SW480 (cell line): Measurements from ENCODE around the gene SMYD4.
"Not testable (repeated sequence)": the region's sequence is repeated elsewhere in the genome, so short reads cannot be mapped to it uniquely, and the experiment has no call there.

Experiments used
- DNase-seq: peaks from one replicate; pipeline ENCODE4 v3.0.0-alpha.2; 2016; ENCODE audit warnings: low spot score

SMYD4 gene

GRCh38 chr17:1783271-1783670 is 46.4 kb downstream of the SMYD4 start:
- no peak for DNase-seq

GRCh38 chr17:1782171-1782567 is 47.5 kb downstream of the SMYD4 start:
- no peak for DNase-seq

DNA sequence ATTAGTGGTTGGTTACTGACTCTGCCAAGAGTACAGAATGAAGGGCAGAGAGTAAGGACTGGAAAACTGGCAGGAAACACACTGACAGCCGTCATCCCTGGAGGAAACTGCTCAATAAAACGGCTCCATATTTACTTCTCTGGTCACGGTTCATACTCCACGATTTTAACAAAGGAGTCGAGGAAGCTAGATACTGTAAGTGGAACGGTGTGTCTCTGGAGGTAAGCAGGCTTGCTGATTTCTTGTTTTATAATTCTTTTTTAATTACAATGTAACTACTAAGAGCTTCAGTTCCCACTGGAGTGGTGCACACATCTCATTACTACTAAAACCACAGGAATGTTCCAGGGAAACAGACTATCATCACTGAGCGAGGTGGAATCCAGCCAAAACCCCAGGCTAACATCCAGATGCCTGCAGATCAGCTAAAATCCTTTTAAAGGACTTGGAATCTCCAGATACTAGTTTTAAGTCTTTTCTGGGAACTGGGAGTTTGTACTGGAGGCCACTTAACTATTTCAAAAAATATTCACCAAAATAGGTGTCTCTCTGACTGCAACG is 50.1 kb downstream of the SMYD4 start:
- peak; percentile 42 for DNase-seq

DNA sequence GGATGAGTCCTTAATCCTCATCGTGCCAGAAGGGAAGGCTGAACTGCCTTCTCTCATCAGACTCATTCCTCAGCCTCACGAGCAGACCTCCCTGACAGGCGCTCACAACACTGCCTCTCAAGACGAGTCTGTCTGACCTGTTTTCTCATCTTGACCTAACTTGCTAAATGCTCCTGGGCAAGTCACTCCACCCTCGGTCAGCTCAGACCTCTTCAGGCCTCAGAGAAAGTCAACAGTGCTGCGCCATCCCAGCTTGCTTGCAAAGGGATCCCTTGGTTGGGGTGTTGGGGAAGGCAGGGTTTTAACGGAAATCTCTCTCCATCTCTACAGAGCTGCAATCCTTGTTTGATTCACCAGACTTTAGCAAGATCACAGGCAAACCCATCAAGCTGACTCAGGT is 52.8 kb downstream of the SMYD4 start:
- no peak for DNase-seq

GRCh38 chr17:1776328-1776727 is 53.4 kb downstream of the SMYD4 start:
- DNase-seq, result no peak

- DNase-seq, result no peak
Measured at GRCh38 chr17:1774390-1775176, 55.1 kb downstream of the SMYD4 start.

DNA sequence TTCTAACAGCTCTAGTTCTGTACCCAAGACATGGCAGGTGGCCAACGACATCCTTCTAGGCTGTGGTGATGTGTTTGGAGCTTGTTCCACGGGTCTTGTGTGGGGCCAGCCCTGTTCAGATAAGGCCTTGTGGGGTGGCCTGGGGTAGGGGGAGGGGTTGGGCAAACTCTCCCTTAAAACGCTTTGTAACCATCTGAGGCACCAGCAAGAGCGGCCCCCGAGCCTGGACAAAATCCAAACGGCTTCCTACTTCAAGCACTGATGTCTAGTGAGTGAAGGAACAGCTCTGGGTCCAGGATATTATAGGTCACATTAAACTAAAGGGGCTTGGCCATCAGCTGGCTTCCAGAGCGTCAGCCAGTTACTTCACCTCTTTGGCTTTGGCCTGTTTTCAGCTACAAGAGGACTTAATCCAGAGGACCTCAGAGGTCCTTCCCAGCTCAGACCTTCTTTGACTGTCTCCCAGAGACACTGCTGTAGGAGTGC is 56.0 kb downstream of the SMYD4 start:
- DNase-seq, result no peak

GRCh38 chr17:1773000-1773695 is 56.6 kb downstream of the SMYD4 start:
- not testable (repeated sequence) for DNase-seq

DNA sequence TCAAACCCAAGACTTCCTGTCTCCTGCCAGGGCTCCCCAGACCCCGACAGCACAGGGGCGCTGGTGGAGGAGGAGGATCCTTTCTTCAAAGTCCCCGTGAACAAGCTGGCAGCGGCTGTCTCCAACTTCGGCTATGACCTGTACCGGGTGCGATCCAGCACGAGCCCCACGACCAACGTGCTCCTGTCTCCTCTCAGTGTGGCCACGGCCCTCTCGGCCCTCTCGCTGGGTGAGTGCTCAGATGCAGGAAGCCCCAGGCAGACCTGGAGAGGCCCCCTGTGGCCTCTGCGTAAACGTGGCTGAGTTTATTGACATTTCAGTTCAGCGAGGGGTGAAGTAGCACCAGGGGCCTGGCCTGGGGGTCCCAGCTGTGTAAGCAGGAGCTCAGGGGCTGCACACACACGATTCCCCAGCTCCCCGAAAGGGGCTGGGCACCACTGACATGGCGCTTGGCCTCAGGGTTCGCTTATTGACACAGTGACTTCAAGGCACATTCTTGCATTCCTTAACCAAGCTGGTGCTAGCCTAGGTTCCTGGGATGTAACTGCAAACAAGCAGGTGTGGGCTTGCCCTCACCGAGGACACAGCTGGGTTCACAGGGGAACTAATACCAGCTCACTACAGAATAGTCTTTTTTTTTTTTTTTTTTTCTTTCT is 59.8 kb downstream of the SMYD4 start:
- DNase-seq, result no peak

DNA sequence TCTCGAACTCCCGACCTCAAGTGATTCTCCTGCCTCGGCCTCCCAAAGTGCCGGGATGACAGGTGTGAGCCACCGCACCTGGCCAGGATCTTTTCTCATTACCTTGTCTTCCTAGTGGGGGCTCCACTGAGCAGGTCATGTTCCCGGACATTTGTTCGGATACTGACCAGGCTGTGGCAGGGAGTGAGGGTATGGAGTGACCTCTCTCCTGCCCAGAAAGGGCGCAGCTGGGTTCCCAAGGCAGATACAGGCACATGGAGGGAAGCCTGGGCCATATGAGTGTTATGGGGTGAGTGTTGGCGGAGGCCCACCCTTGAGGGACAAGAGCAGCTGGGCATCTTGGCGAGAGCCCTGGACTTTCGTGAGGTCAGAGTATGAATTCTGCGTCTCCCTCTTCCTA is 62.3 kb downstream of the SMYD4 start:
- no peak for DNase-seq

DNA sequence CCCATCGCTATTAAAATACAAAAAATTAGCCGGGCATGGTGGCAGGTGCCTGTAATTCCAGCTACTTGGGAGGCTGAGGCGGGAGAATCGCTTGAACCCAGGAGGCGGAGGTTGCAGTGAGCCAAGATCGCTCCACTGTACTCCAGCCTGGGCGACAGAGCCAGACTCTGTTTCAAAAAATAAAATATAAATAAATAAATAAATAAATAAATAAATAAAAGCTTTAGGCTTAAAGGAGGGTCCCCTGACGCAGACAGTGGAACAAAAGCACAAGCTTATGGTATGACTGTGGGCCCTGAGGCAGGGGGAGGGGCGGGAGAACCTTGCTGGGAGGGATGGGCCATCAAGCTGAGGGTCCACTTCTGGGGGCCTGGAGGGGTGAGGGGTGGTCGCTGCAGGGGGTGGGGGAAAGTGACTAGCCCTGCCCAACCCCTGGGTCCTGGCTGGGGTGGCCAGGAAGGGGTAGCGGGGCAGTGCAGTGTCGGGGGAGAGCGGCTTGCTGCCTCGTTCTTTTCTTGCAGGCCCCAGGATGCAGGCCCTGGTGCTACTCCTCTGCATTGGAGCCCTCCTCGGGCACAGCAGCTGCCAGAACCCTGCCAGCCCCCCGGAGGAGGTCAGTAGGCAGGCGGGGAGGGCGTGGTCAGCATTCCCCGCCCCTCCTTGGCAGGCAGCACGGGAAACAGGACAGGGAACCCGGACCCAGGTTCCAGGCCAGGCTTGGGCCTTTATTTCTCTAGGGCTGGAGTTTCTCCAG is 63.1 kb downstream of the SMYD4 start:
- DNase-seq, result no peak

- no peak for DNase-seq
Measured at GRCh38 chr17:1765576-1765975, 64.1 kb downstream of the SMYD4 start.

DNA sequence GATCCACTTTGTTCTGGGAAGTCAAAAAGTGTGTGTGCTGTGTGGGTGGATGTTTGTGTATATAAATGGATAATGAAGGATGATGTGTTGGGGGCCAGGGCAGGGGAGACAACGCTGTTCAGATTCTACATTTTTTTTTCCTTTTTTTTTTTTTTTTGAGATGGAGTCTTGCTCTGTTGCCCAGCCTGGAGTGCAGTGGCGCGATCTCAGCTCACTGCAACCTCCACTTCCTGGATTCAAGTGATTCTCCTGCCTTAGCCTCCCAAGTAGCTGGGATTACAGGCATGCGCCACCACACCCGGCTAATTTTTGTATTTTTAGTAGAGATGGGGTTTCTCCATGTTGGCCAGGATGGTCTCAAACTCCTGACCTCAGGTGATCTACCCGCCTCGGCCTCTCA is 65.0 kb downstream of the SMYD4 start:
- DNase-seq, result not testable (repeated sequence)

DNA sequence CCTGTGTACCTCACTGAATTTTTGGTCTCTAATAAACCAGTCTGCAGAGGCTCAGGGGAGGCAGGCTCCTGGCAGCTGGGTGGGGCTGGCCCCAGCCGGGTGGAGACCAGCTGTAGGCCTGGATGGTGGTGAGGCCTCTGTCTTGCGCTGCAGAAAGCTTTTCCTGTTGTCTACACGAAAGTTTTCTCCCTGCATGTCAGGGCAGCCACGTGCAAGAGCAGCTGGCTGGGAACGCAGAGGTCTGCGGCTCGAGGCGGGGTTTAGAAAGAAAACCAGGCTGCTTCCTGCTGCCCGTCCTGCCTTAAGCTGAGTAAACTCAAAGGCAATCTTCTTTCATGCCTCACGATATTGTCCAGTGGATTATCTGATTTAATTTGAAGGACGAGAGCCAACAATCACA is 65.4 kb downstream of the SMYD4 start:
- peak; percentile 51 for DNase-seq

GRCh38 chr17:1762901-1763898 is 66.5 kb downstream of the SMYD4 start:
- peak; percentile 89 for DNase-seq

DNA sequence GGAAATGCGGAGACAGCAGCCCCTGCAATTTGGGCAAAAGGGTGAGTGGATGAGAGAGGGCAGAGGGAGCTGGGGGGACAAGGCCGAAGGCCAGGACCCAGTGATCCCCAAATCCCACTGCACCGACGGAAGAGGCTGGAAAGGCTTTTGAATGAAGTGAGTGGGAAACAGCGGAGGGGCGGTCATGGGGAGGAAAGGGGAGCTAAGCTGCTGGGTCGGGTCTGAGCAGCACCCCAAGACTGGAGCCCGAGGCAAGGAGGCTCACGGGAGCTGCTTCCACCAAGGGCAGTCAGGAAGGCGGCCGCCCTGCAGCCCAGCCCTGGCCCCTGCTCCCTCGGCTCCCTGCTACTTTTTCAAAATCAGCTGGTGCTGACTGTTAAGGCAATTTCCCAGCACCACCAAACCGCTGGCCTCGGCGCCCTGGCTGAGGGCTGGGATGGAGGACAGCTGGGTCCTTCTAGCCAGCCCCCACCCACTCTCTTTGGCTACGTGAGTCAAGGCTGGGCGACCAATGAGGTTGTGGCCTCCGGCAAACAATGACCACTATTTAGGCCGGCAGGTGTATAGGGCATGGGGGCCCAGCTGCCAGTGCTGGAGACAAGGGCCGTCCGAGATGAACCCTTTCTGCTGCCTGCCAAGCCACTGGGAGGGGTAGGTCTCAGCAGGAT is 67.3 kb downstream of the SMYD4 start:
- peak; percentile 81 for DNase-seq

GRCh38 chr17:1759529-1759928 is 70.2 kb downstream of the SMYD4 start:
- DNase-seq, result no peak

GRCh38 chr17:1758807-1759206 is 70.9 kb downstream of the SMYD4 start:
- no peak for DNase-seq

- DNase-seq, result no peak
Measured at GRCh38 chr17:1755827-1756262, 73.9 kb downstream of the SMYD4 start.

DNA sequence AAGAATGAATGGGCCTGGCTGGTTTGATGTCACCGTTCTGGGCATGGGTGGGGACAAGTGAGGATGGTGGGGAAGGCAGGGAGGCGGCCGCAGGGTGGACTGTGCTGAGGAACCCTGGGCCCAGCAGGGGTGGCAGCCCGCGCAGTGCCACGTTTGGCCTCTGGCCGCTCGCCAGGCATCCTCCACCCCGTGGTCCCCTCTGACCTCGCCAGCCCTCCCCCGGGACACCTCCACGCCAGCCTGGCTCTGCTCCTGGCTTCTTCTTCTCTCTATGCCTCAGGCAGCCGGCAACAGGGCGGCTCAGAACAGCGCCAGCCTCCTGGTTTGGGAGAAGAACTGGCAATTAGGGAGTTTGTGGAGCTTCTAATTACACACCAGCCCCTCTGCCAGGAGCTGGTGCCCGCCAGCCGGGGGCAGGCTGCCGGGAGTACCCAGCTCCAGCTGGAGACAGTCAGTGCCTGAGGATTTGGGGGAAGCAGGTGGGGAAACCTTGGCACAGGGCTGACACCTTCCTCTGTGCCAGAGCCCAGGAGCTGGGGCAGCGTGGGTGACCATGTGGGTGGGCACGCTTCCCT is 74.4 kb downstream of the SMYD4 start:
- no peak for DNase-seq
